ENCODE measurements around the gene CEP128.

DNA sequence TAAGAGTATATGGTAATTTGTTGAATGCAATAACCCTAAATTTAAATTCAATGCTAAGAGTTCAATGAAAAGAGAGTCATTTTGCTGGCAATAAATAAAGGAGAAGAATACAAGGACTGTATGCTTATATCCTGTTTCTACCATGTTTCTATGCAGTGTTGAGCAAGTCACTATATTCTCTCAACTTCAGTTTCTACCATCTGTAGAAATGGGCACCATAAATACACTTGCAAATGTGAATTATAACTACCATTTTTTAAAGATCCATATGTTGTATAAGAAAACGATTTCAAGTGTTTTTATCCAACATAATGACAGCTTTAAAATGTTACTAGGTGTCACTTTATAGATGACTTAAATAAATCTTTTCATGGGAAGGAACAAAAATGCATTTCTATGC, 170.3 kb downstream of the CEP128 start:
- TF ChIP-seq, protein P1, sequence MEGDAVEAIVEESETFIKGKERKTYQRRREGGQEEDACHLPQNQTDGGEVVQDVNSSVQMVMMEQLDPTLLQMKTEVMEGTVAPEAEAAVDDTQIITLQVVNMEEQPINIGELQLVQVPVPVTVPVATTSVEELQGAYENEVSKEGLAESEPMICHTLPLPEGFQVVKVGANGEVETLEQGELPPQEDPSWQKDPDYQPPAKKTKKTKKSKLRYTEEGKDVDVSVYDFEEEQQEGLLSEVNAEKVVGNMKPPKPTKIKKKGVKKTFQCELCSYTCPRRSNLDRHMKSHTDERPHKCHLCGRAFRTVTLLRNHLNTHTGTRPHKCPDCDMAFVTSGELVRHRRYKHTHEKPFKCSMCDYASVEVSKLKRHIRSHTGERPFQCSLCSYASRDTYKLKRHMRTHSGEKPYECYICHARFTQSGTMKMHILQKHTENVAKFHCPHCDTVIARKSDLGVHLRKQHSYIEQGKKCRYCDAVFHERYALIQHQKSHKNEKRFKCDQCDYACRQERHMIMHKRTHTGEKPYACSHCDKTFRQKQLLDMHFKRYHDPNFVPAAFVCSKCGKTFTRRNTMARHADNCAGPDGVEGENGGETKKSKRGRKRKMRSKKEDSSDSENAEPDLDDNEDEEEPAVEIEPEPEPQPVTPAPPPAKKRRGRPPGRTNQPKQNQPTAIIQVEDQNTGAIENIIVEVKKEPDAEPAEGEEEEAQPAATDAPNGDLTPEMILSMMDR (conservative IDR thresholded peaks at IDR 0.05; ENCODE audit: low read length), result no peak
- no peak for TF ChIP-seq EZH2phosphoT487 (IDR thresholded peaks at IDR 0.05; ENCODE audit: borderline replicate concordance, low read depth, low read length)

Data from OCI-LY7 (cell line).